Epithelial cell of esophagus (primary cell): ENCODE results near the gene CAMSAP1.

Experiments used
- DNase-seq: peaks from one replicate; pipeline ENCODE4 v3.0.0; 2010; ENCODE audit warnings: low read depth
- H3K4me3 ChIP-seq: 2 replicates; pipeline ENCODE4 v1.5.1; 2011; ENCODE audit warnings: mild to moderate bottlenecking, low read length, control low read depth
- TF ChIP-seq, protein P1 (sequence below): IDR thresholded peaks from 2 replicates; pipeline ENCODE4 v1.5.1; 2011; ENCODE audit warnings: low read depth, mild to moderate bottlenecking, low read length, control low read depth, inconsistent platforms; ENCODE audit not compliant: insufficient read depth; ENCODE audit errors: missing control alignments

The CAMSAP1 gene

GRCh38 chr9:135814421-135815095, 92.8 kb downstream of the CAMSAP1 start:
- DNase-seq = no peak
- TF ChIP-seq, protein P1, sequence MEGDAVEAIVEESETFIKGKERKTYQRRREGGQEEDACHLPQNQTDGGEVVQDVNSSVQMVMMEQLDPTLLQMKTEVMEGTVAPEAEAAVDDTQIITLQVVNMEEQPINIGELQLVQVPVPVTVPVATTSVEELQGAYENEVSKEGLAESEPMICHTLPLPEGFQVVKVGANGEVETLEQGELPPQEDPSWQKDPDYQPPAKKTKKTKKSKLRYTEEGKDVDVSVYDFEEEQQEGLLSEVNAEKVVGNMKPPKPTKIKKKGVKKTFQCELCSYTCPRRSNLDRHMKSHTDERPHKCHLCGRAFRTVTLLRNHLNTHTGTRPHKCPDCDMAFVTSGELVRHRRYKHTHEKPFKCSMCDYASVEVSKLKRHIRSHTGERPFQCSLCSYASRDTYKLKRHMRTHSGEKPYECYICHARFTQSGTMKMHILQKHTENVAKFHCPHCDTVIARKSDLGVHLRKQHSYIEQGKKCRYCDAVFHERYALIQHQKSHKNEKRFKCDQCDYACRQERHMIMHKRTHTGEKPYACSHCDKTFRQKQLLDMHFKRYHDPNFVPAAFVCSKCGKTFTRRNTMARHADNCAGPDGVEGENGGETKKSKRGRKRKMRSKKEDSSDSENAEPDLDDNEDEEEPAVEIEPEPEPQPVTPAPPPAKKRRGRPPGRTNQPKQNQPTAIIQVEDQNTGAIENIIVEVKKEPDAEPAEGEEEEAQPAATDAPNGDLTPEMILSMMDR = no peak
- no peak overlapping the region for H3K4me3 ChIP-seq

GRCh38 chr9:135813671-135814290, 93.6 kb downstream of the CAMSAP1 start:
- no peak for DNase-seq
- TF ChIP-seq, protein P1 = no peak
- H3K4me3 ChIP-seq = no peak overlapping the region

- TF ChIP-seq, protein P1 = no peak
Measured at GRCh38 chr9:135812961-135813360, 94.4 kb downstream of the CAMSAP1 start.

GRCh38 chr9:135811801-135812200, 95.5 kb downstream of the CAMSAP1 start:
- DNase-seq = no peak
- no peak overlapping the region for H3K4me3 ChIP-seq
- TF ChIP-seq, protein P1 = no peak

More at GRCh38 chr9:135812961-135813360, 94.4 kb downstream of the CAMSAP1 start:
- H3K4me3 ChIP-seq = no peak overlapping the region
- no peak for DNase-seq

- DNase-seq = no peak
- no peak overlapping the region for H3K4me3 ChIP-seq
- TF ChIP-seq, protein P1 = no peak
Measured at GRCh38 chr9:135810806-135811575, 96.4 kb downstream of the CAMSAP1 start.

- no peak overlapping the region for H3K4me3 ChIP-seq
- TF ChIP-seq, protein P1 = no peak
- no peak for DNase-seq
Measured at GRCh38 chr9:135809166-135809565, 98.2 kb downstream of the CAMSAP1 start.
